H1 (cell line): Measurements from ENCODE around the gene TRAPPC3.

ENCODE experiments used
- BCL11A ChIP-seq, 2 experiments: IDR thresholded peaks; one replicate each; pipeline ENCODE4 v1.6.1; 2011; ENCODE audit warnings: low read depth in 2 of 2, low read length in 2 of 2, mild to moderate bottlenecking in 2 of 2
- BRCA1 ChIP-seq: IDR thresholded peaks from 2 replicates; pipeline ENCODE4 v1.6.1; 2012; ENCODE audit warnings: low read depth, low read length, improper control_type of control experiment
- CEBPB ChIP-seq: IDR thresholded peaks from 2 replicates; pipeline ENCODE4 v1.6.1; 2012; ENCODE audit warnings: low read depth, low read length
- CHD1 ChIP-seq: IDR thresholded peaks from 2 replicates; pipeline ENCODE4 v1.6.1; 2012; ENCODE audit warnings: low read depth, low read length, improper control_type of control experiment
- EP300 ChIP-seq, 2 experiments: IDR thresholded peaks; 1 replicate in 1 of 2; 2 replicates in 1 of 2; pipeline ENCODE4 v1.6.1; 2011 to 2012; ENCODE audit warnings: low read depth in 2 of 2, low read length in 2 of 2, mild to moderate bottlenecking in 2 of 2, borderline replicate concordance in 1 of 2, inconsistent platforms in 1 of 2, moderate library complexity in 1 of 2
- KDM1A ChIP-seq: fragments of 200-600, 300-600 bp; sonication (generic); IDR thresholded peaks from 2 replicates; pipeline ENCODE4 v1.7.1; 2016; ENCODE audit warnings: mild to moderate bottlenecking, low read length, borderline replicate concordance
- POLR2A ChIP-seq, 2 experiments: IDR thresholded peaks; 1 replicate in 1 of 2; 2 replicates in 1 of 2; pipeline ENCODE4 v1.6.1; 2011; ENCODE audit warnings: low read depth in 2 of 2, low read length in 2 of 2, mild to moderate bottlenecking in 2 of 2; ENCODE audit errors: control extremely low read depth in 1 of 2
- POLR2AphosphoS5 ChIP-seq: IDR thresholded peaks from 2 replicates; pipeline ENCODE4 v1.6.1; 2011; ENCODE audit warnings: low read depth, low read length
- RFX5 ChIP-seq: IDR thresholded peaks from 2 replicates; pipeline ENCODE4 v1.6.1; 2011; ENCODE audit warnings: low read depth, low read length, improper control_type of control experiment, borderline replicate concordance
- SIN3A ChIP-seq, 2 experiments: IDR thresholded peaks in 1 of 2; conservative IDR thresholded peaks in 1 of 2; 2 replicates each; pipeline ENCODE4 v1.6.1; 2011 to 2012; ENCODE audit warnings: low read length in 2 of 2, improper control_type of control experiment in 1 of 2, low read depth in 1 of 2, mild to moderate bottlenecking in 1 of 2
- SP1 ChIP-seq: IDR thresholded peaks from 2 replicates; pipeline ENCODE4 v1.6.1; 2011; ENCODE audit warnings: low read depth, low read length
- TF ChIP-seq, protein P1 (sequence below), 3 experiments: IDR thresholded peaks; 1 replicate in 2 of 3; 2 replicates in 1 of 3; pipeline versions ENCODE4 v1.5.1 to v1.6.1; 2011; ENCODE audit warnings: low read length in 3 of 3, mild to moderate bottlenecking in 3 of 3, inconsistent platforms in 2 of 3, low read depth in 1 of 3, moderate library complexity in 1 of 3; ENCODE audit not compliant: insufficient read depth in 1 of 3; ENCODE audit errors: control extremely low read depth in 1 of 3
- TF ChIP-seq, protein P2 (sequence below): IDR thresholded peaks from 2 replicates; pipeline ENCODE4 v1.6.1; 2012; ENCODE audit warnings: inconsistent platforms

DNA sequence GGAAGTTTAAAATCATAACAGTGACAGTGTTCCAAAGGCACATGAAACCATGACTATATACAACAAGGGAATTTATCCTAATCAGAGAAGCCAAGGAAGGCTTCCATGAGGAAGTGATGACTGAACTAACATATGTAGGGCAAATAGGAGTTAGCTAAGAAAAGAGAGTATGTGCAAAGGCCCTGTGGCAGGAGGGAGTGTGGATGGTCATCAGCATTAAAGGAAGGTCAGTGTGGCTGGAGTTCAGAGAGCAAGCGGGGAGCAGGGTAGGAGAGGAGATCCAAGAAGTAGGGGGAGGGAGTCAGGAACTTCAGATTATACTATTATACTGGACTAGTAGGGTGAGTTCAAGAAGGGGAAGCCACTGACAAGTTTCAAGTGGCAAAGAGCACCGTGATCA is 15.1 kb upstream of the TRAPPC3 start:
- TF ChIP-seq POLR2AphosphoS5 (no peak), SIN3A (conservative IDR thresholded peaks at IDR 0.05 in 1 of 2, IDR thresholded peaks at IDR 0.05 in 1 of 2; ENCODE audit: low read depth in 1 of 2, low read length in 2 of 2) (no peak), CHD1 (no peak), EP300 (IDR thresholded peaks at IDR 0.05; ENCODE audit: borderline replicate concordance in 1 of 2, low read depth in 2 of 2, low read length in 2 of 2) (no peak), BRCA1 (no peak), BCL11A (IDR thresholded peaks at IDR 0.05; ENCODE audit: low read depth in 2 of 2, low read length in 2 of 2) (no peak), POLR2A (IDR thresholded peaks at IDR 0.05; ENCODE audit: control extremely low read depth in 1 of 2, low read depth in 2 of 2, low read length in 2 of 2) (no peak), SP1 (no peak), KDM1A (no peak), RFX5 (no peak), CEBPB (no peak)
- TF ChIP-seq, protein P1, sequence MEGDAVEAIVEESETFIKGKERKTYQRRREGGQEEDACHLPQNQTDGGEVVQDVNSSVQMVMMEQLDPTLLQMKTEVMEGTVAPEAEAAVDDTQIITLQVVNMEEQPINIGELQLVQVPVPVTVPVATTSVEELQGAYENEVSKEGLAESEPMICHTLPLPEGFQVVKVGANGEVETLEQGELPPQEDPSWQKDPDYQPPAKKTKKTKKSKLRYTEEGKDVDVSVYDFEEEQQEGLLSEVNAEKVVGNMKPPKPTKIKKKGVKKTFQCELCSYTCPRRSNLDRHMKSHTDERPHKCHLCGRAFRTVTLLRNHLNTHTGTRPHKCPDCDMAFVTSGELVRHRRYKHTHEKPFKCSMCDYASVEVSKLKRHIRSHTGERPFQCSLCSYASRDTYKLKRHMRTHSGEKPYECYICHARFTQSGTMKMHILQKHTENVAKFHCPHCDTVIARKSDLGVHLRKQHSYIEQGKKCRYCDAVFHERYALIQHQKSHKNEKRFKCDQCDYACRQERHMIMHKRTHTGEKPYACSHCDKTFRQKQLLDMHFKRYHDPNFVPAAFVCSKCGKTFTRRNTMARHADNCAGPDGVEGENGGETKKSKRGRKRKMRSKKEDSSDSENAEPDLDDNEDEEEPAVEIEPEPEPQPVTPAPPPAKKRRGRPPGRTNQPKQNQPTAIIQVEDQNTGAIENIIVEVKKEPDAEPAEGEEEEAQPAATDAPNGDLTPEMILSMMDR (IDR thresholded peaks at IDR 0.05; ENCODE audit: control extremely low read depth in 1 of 3, insufficient read depth in 1 of 3, low read depth in 1 of 3, low read length in 3 of 3) = no peak
- TF ChIP-seq, protein P2, sequence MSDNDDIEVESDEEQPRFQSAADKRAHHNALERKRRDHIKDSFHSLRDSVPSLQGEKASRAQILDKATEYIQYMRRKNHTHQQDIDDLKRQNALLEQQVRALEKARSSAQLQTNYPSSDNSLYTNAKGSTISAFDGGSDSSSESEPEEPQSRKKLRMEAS = no peak
